ENCODE data around the gene PDCD11.

The PDCD11 gene

DNA sequence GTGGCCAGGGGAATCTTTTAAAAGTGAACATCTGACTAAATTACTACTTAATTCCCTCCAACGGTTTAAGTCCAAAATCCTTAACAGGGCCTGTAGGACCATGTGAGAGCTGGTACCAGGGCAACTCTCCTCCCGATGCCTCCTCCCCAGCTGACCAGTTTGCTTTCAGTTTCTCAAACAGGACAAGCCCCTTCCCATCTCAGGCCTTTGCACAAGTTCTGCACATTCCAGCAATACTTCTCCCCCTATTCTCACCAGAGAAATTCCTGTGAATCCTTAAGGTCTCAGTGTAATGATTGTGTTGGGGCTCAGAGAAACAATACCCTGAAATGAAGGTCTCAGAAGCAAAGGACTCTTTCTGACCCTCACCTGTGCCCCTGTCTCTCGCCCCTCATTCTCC is 70.3 kb downstream of the PDCD11 start:
- no peak for FAIRE-seq
- no peak for DNase-seq (ENCODE audit: insufficient read length, low spot score)
- TF ChIP-seq POLR2AphosphoS5 (IDR thresholded peaks at IDR 0.05; ENCODE audit: low read depth, low read length): no peak
- no peak for TF ChIP-seq PAX5 (IDR thresholded peaks at IDR 0.05; ENCODE audit: insufficient read depth, low read length, severe bottlenecking)
- no peak for TF ChIP-seq POLR2A (IDR thresholded peaks at IDR 0.05; ENCODE audit: low read depth, low read length)
- no peak for TF ChIP-seq SPI1 (IDR thresholded peaks at IDR 0.05; ENCODE audit: low read depth, low read length)
- TF ChIP-seq POU2F2 (IDR thresholded peaks at IDR 0.05; ENCODE audit: low read depth, low read length): no peak
- TF ChIP-seq TAF1 (IDR thresholded peaks at IDR 0.05; ENCODE audit: low read depth, low read length): no peak

- no peak for FAIRE-seq
Observed at GRCh38 chr10:103467406-103467805, 71.0 kb downstream of the PDCD11 start.

GRCh38 chr10:103469201-103469600 is 72.8 kb downstream of the PDCD11 start:
- TF ChIP-seq SPI1 (IDR thresholded peaks at IDR 0.05; ENCODE audit: low read depth, low read length): no peak
- TF ChIP-seq PAX5 (IDR thresholded peaks at IDR 0.05; ENCODE audit: insufficient read depth, low read length, severe bottlenecking): no peak
- TF ChIP-seq POLR2AphosphoS5 (IDR thresholded peaks at IDR 0.05; ENCODE audit: low read depth, low read length): no peak
- no peak for TF ChIP-seq TAF1 (IDR thresholded peaks at IDR 0.05; ENCODE audit: low read depth, low read length)
- TF ChIP-seq POLR2A (IDR thresholded peaks at IDR 0.05; ENCODE audit: low read depth, low read length): no peak
- no peak for TF ChIP-seq POU2F2 (IDR thresholded peaks at IDR 0.05; ENCODE audit: low read depth, low read length)
- FAIRE-seq: no peak
- no peak for DNase-seq (ENCODE audit: insufficient read length, low spot score)

More at GRCh38 chr10:103467406-103467805, 71.0 kb downstream of the PDCD11 start:
- DNase-seq (ENCODE audit: insufficient read length, low spot score): no peak
- no peak for TF ChIP-seq POU2F2 (IDR thresholded peaks at IDR 0.05; ENCODE audit: low read depth, low read length)
- no peak for TF ChIP-seq SPI1 (IDR thresholded peaks at IDR 0.05; ENCODE audit: low read depth, low read length)
- TF ChIP-seq PAX5 (IDR thresholded peaks at IDR 0.05; ENCODE audit: insufficient read depth, low read length, severe bottlenecking): no peak
- no peak for TF ChIP-seq TAF1 (IDR thresholded peaks at IDR 0.05; ENCODE audit: low read depth, low read length)
- no peak for TF ChIP-seq POLR2AphosphoS5 (IDR thresholded peaks at IDR 0.05; ENCODE audit: low read depth, low read length)
- no peak for TF ChIP-seq POLR2A (IDR thresholded peaks at IDR 0.05; ENCODE audit: low read depth, low read length)

- TF ChIP-seq POU2F2 (IDR thresholded peaks at IDR 0.05; ENCODE audit: low read depth, low read length) (peak; percentile 96), SPI1 (IDR thresholded peaks at IDR 0.05; ENCODE audit: low read depth, low read length) (peak; percentile 55; the same call in 1 of the 2 replicates), PAX5 (IDR thresholded peaks at IDR 0.05; ENCODE audit: insufficient read depth, low read length, severe bottlenecking) (no peak), POLR2AphosphoS5 (IDR thresholded peaks at IDR 0.05; ENCODE audit: low read depth, low read length) (peak; percentile 51), TAF1 (IDR thresholded peaks at IDR 0.05; ENCODE audit: low read depth, low read length) (no peak), POLR2A (IDR thresholded peaks at IDR 0.05; ENCODE audit: low read depth, low read length) (peak; percentile 58; the same call in 1 of the 2 replicates)
- DNase-seq (ENCODE audit: insufficient read length, low spot score): peak; percentile 85
- FAIRE-seq: peak; percentile 96
Observed at GRCh38 chr10:103470761-103471653, 74.6 kb downstream of the PDCD11 start.

DNA sequence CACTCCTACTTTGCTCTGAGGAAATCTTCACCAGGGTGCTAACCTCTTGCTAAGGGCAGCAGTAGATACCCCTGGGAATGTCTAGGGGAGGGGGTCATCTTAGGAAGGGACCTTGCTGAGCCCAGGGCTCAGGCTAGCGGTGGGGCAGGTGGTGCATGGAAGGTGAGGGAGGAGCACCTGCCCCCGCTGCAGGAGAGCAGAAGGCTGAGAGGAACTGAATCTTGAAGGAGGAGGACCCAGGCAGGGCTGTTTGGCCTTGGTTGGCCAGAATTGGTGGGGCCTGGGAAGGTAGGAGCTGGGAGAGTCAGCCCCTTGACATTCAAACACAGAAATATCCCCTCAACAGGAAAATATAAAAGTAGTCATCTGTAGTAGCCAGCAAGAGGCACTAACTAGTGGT is 75.6 kb downstream of the PDCD11 start:
- peak; percentile 88 for TF ChIP-seq SPI1 (IDR thresholded peaks at IDR 0.05; ENCODE audit: low read depth, low read length)
- TF ChIP-seq POU2F2 (IDR thresholded peaks at IDR 0.05; ENCODE audit: low read depth, low read length): no peak
- FAIRE-seq (no peak), DNase-seq (ENCODE audit: insufficient read length, low spot score) (peak; percentile 63)

- TF ChIP-seq TAF1 (IDR thresholded peaks at IDR 0.05; ENCODE audit: low read depth, low read length): no peak
- TF ChIP-seq POLR2AphosphoS5 (IDR thresholded peaks at IDR 0.05; ENCODE audit: low read depth, low read length): no peak
- TF ChIP-seq POLR2A (IDR thresholded peaks at IDR 0.05; ENCODE audit: low read depth, low read length): no peak
- no peak for TF ChIP-seq SPI1 (IDR thresholded peaks at IDR 0.05; ENCODE audit: low read depth, low read length)
- no peak for TF ChIP-seq PAX5 (IDR thresholded peaks at IDR 0.05; ENCODE audit: insufficient read depth, low read length, severe bottlenecking)
- no peak for TF ChIP-seq POU2F2 (IDR thresholded peaks at IDR 0.05; ENCODE audit: low read depth, low read length)
- DNase-seq (ENCODE audit: insufficient read length, low spot score) (no peak), FAIRE-seq (no peak)
Observed at GRCh38 chr10:103473261-103473671, 76.8 kb downstream of the PDCD11 start.

- FAIRE-seq (no peak), DNase-seq (ENCODE audit: insufficient read length, low spot score) (no peak)
- TF ChIP-seq POU2F2 (IDR thresholded peaks at IDR 0.05; ENCODE audit: low read depth, low read length): no peak
- TF ChIP-seq SPI1 (IDR thresholded peaks at IDR 0.05; ENCODE audit: low read depth, low read length): no peak
- no peak for TF ChIP-seq POLR2A (IDR thresholded peaks at IDR 0.05; ENCODE audit: low read depth, low read length)
- no peak for TF ChIP-seq PAX5 (IDR thresholded peaks at IDR 0.05; ENCODE audit: insufficient read depth, low read length, severe bottlenecking)
- no peak for TF ChIP-seq TAF1 (IDR thresholded peaks at IDR 0.05; ENCODE audit: low read depth, low read length)
- no peak for TF ChIP-seq POLR2AphosphoS5 (IDR thresholded peaks at IDR 0.05; ENCODE audit: low read depth, low read length)
Observed at GRCh38 chr10:103474077-103474476, 77.7 kb downstream of the PDCD11 start.

DNA sequence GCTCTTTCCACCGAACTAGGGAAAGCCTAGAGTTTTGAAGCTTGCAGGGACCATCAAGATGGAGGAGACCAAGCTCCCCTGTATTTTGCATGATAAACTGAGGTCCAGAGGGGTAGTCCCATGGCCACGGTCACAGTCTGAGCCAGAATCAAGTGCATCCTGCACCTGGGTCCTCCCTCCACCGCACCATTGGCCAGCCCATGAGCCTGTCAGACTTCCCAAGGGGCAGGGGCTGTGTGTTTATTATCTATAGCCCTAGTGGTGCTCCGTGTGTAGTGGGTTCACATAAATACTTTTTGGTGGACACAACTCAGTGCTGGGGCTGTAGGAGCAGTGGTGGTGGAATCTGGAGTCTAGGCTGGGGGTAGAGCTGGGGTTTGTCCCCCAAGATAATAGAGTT is 79.0 kb downstream of the PDCD11 start:
- FAIRE-seq (no peak), DNase-seq (ENCODE audit: insufficient read length, low spot score) (no peak)
- TF ChIP-seq TAF1 (IDR thresholded peaks at IDR 0.05; ENCODE audit: low read depth, low read length) (no peak), PAX5 (IDR thresholded peaks at IDR 0.05; ENCODE audit: insufficient read depth, low read length, severe bottlenecking) (no peak), POLR2A (IDR thresholded peaks at IDR 0.05; ENCODE audit: low read depth, low read length) (no peak), POU2F2 (IDR thresholded peaks at IDR 0.05; ENCODE audit: low read depth, low read length) (no peak), SPI1 (IDR thresholded peaks at IDR 0.05; ENCODE audit: low read depth, low read length) (no peak), POLR2AphosphoS5 (IDR thresholded peaks at IDR 0.05; ENCODE audit: low read depth, low read length) (no peak)

DNA sequence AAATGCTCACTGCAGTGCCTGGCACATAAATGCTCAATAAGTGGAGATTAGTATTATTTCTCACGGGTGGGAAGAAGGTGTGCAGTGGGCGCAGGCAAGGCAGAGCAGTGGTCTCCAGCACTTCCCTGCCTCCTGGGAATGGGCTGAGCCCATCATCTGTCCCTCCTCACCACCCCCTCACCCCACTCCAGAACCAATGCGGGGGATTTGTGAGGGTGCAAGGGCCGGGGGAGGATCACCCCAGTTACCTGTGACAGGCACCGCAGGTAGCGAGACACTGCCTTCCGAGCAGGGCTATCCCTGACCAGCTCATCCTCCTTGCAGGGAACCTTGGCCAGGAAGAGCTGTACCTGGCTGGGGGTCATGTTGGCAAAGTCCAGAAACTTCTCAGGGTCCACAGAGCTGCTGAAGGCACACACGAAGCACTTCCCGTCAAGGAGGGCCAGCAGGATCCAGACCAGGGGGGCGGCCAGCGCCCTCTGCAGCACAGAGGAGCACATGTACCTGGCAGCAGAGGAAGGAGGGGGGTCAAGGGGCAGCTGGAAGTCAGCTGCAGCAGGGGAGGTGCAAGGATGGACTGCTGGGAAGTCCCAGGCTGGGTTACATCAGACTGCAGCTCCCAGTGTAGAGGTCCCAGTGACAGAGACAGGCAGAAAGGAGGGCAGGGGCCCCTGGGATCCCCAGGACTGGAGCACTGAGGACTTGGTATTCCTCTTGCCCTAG is 79.8 kb downstream of the PDCD11 start:
- TF ChIP-seq PAX5 (IDR thresholded peaks at IDR 0.05; ENCODE audit: insufficient read depth, low read length, severe bottlenecking): no peak
- TF ChIP-seq SPI1 (IDR thresholded peaks at IDR 0.05; ENCODE audit: low read depth, low read length): peak; percentile 51
- peak; percentile 55 for DNase-seq (ENCODE audit: insufficient read length, low spot score)
- FAIRE-seq: peak; percentile 78

Measured in GM12891 (cell line).